Skeletal muscle cell (primary cell): ENCODE data around the gene VAV2.
"Not testable (repeated sequence)": the region's sequence is repeated elsewhere in the genome, so short reads cannot be mapped to it uniquely, and the experiment has no call there.

ENCODE experiments used
- DNase-seq: peaks from one replicate; pipeline ENCODE4 v3.0.0-alpha.2; 2010; ENCODE audit warnings: low read depth
- H3K4me3 ChIP-seq: 2 replicates; pipeline ENCODE4 v1.5.1; 2011; ENCODE audit warnings: low read depth, mild to moderate bottlenecking, control low read depth, low read length, moderate library complexity

VAV2 gene

DNA sequence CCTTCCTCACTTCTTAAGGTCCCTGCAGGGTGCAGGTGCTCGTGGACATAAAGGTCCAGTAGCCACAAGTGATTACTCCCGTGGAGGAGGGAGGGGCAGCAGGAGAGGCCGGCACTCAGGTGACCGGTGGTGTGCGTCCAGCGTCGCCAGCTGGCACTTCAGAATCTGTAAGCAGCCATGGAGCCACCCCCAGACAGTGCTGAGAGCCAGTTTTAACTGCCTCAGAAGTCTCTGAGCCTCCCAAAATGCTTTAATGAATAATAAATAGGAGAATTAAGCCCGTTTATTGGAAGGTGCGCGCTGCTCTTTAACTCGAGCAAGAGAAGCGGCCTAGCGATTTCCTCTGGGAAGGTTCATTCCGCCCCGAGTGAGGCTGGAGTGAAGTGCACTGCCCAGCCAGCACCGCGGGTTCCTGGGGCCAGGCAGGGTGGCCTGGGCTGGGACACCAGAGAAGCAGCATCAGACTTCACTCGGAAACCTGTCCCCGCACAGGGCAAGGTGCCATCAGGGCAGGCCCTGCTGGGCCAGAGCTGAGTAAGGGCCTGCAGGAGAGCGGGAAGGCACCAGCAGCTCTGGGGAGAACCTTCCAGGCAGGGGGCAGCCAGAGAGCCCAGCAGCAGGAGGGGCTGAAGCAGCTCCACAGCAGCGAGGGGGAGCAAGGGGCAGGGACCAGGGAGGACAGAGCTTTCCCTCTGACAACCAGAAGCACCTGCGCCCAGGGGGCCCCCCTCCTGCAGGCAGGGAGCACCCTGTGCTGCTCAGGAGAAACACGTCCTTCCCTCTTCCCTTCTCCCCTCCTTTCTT is 61.2 kb downstream of the VAV2 start:
- no peak overlapping the region for H3K4me3 ChIP-seq
- no peak for DNase-seq

DNA sequence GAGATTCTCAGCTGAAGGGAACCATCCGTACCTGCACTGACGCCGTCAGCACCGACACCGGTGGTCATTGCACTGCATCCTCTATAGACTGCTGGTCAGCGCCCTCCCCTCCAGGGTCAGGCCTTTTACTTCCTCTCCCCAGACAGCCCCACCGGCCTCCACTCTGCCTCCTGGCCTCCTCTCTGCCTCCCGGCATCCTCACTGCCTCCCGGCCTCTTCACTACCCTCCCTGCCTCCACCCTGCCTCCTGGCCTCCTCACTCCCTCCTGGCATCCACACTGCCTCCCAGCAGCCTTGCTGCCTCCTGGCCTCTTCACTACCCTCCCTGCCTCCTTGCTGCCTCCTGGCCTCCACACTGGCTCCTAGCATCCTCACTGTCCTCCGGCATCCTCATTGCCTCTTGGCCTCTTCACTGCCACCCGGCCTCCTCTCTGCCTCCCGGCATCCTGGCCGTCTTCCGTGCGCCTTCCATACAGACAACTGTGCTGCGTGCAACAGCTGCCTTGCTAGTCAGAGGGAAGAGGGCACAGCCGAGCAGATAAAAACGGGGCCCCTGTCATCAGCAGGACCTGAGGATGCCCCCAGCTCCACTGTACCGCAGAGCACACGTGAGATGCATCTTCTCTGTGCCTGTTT is 62.0 kb downstream of the VAV2 start:
- no peak for DNase-seq
- H3K4me3 ChIP-seq = no peak overlapping the region

DNA sequence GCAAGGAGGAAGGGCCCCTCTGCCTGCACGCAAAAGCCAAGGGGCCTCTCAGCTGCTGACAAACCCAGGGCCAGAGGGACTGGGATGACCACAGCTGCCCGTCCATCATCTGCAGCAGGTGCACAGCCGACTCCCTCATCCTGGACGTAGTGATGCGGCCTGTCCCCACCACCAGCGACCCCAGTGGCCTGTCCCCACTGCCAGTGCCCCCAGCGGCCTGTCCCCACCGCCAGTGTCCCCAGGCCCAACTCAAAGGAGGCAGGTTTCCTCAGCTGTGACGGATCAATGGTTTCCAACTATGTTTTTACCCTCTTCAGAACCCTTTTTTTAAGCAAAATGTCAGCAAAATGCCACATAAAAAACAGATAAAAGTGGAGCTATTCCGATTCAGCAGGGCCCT is 62.5 kb downstream of the VAV2 start:
- H3K4me3 ChIP-seq = no peak overlapping the region
- no peak for DNase-seq

DNA sequence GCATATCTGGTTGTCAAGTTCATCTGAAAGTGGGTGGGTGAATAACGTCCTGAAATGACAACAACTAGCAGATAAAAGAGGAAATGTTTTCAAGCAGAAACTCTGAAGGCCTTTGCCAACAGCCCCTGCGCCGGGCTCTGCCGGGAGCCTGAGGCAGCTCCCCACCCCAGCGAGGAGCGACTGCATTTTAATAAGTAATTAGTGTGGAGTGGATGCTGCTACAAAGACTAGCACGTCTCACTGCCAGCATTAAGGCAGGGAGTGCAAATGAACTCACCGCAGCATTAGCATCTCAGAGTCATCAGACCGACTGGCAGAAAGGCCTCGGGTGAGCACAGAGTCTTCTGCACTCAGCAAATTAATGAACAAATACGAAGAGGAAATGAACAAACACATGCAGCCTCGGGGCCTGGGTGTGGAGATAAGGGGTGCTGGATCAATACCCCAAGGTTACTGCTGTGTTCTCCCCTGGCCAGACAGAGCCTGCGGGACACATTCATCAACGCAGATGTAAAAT is 63.8 kb downstream of the VAV2 start:
- no peak for DNase-seq
- H3K4me3 ChIP-seq = no peak overlapping the region

DNA sequence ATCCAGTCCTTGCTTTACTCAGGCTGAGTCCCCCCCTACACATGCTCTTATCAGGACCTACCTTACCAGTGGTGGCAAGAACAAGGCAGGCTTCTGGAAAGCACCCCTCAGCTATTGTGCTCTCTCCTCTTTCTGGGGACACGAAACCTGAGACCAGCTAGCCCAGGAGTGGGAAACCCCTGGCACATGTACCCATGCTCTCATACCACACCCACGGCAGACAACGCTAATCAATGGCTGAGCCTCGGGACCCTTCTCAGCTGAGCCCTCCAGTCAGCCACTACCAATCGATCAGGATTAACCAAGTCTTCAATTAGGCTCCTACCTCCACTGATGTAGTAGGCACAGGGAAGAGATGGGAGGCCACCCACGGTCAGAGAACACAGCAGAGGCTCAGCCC is 65.1 kb downstream of the VAV2 start:
- no peak overlapping the region for H3K4me3 ChIP-seq
- no peak for DNase-seq

DNA sequence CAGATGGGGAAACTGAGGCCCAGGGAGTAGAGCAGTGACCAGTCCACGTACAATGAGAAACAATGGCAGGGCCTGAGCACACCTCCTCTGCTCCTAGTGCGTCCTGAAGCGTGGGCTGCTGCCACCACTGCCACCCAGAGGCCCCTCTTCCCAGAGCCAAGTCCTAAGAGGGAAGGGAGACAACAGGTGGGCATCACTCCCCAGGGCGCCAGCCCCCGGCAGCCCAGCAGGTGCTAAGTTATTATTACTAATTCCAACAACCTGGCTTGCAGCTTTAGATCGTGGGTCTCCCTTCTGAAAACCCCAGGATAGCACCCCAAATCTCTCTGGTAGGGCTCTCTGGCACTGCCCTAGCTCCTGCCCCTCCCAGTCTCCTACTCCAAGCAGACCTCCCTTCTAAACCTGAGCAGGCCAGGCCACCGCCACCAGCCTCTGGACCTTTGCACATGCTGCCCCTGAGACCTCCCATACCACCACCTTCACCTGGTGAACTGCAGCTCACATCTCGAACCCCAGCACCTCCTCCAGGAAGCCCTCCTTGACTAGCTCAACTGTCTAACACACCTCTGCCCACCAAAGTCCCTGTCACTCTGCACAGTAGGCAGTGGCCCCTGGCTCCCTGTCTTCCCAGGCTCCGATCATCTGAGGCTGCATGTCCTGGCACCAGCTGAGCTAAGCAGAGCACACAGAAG is 65.8 kb downstream of the VAV2 start:
- no peak overlapping the region for H3K4me3 ChIP-seq
- no peak for DNase-seq

DNA sequence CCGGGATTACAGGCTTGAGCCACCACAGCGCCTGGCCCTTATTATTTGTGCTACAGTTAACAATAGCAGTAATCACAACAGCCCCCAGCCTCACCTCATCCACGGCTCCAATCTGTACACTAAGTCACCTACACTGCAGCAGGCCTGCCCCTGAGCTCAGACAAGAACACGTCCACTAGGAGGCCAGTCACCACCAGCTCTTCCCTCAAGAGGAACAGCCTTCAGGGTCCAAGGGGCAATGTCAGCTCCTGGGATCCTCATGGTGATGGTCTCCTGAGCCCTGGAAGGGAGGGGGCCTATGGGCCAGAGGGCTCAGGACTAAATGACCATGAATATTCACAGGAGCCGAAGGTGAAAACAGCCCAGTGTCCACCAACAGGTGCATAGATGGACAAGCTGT is 67.7 kb downstream of the VAV2 start:
- H3K4me3 ChIP-seq = no peak overlapping the region
- no peak for DNase-seq

DNA sequence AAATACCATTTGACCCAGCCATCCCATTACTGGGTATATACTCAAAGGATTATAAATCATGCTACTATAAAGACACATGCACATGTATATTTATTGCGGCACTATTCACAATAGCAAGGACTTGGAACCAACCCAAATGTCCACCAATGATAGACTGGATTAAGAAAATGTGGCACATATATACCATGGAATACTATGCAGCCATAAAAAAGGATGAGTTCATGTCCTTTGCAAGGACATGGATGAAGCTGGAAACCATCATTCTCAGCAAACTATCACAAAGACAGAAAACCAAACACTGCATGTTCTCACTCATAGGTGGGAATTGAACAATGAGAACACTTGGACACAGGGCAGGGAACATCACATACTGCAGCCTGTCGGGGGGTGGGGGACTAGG is 68.5 kb downstream of the VAV2 start:
- DNase-seq, H3K4me3 ChIP-seq: not testable (repeated sequence)

DNA sequence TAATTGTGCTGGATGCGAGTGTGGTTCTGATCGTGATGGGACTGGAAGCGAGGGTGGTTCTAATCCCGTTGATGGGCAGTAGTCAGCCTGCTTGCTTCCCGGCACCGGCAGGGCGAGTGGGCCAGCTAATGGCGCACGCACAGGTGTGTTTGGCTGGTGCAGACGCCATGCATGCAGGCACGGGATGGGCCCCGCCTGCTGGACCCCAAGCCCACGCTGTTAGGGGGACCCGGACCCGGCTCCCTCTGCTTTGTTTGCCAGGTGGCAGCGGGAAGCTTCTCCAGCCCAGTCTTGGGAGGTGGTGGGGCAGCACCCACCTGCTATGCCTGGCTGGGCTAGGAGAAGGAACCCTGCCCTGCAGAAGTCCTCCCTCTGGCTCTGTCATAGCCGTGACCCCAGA is 70.3 kb downstream of the VAV2 start:
- DNase-seq = no peak
- no peak overlapping the region for H3K4me3 ChIP-seq

DNA sequence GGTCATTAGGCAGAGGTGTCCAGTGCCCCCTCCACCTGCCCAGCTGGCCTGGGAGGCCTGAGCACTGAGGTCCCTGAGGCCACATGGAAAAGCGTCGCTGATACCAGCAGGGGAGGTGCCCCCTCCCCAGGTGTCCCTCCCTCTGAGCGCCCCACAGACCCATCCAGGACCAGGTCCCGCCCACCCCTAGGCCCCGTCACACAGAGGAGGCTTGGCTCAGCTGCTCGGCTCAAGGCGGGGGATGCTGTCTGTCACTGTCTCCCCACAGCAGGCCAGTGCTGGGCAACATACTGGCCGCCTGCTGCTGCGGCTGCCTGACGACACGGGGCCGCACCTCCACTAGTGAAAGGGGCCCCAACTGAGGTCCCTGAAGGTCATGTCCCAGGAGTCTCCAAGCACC is 71.7 kb downstream of the VAV2 start:
- DNase-seq = no peak
- no peak overlapping the region for H3K4me3 ChIP-seq

DNA sequence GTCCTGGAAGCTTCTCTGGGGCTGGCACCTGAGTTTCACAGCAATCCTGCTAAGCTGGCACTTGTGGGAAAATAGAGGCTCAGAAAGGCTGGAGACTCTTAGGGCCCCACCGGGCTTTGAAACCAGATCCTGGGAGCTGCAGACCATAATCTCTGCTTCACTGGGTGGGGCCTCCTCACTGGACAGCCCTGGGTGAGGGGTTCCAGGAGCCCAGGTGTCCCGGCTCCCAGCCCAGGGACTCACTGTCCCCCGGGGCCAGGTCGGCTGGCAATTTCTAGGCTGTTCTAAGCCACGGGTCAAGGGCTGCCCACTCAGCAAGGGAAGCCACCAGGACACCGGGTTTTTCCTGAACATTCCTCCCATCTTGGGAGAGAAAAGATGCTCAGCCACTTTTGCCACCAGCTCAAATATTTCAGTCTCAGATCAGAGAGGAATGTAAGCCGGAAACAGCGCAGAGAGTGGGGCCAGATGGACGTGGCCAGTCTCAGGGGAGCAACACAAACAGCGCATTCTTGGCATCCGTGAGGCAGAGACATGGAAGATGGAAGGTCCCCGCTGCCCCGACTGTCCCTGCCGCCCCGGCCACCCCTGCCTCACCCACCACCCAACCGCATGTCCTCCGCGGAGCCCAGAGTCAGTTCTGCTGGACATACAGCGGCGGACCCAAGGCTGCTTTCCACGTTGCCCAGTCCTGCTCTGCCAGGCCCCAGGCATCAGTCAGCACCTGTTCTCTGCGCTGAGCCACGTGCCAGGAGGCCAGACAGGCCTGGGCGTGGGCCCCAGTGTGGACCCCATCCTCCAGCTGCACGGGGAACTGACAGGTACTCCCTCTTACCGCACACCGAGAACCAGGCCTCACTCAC is 72.6 kb downstream of the VAV2 start:
- H3K4me3 ChIP-seq = no peak overlapping the region
- DNase-seq = no peak

DNA sequence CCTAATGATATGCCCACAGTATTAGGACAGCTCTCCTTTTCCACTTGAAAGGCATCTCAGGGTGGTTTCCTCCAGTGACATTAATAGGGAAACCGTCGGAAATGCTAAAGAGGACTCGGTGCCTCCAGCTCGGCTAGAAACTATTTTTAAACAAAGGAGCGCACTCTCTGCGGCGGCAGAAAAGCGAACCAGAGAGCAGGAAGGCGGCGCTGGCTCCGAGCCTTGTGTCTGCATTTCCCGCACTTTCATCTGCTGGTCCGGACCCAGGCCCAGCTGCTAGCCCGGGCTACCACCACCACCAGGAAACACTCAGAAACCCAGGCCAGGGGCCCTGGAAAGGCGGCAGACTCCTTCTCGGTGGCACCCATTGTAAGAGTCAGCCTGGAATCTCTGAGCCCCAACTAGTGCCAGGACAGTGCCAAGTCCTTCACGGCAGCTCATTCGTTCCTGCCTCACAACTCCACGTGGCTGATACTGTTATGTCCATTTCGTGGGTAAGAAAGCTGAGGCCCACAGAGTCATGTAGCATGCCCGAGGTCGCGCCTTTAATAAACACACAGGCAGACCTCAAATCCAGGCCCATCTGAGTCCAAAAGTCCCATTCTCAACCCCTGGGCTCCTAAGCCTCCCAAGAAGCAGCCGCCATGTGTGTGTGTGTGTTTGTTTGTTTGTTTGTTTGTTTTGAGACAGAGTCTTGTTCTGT is 73.9 kb downstream of the VAV2 start:
- H3K4me3 ChIP-seq = no peak overlapping the region
- DNase-seq = no peak

DNA sequence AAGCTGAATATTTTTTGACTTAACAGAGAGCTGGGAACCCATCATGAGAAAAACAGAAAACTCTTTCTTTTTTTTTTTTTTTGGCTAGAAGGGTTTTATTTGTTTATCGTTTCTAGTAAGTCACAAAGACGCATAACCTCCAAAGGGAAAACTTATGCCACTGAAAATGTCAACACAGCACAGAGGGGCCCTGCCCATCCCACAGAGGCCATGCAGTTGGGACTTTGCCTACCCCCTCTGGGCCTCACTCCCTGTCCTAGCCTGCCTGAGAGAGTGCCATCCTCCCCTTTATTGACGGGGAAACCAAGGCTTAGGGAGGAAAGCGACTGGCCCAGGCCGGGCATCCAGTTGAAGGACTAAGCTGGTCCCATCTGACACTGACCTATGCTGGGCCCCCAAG is 74.7 kb downstream of the VAV2 start:
- H3K4me3 ChIP-seq = no peak overlapping the region
- no peak for DNase-seq

DNA sequence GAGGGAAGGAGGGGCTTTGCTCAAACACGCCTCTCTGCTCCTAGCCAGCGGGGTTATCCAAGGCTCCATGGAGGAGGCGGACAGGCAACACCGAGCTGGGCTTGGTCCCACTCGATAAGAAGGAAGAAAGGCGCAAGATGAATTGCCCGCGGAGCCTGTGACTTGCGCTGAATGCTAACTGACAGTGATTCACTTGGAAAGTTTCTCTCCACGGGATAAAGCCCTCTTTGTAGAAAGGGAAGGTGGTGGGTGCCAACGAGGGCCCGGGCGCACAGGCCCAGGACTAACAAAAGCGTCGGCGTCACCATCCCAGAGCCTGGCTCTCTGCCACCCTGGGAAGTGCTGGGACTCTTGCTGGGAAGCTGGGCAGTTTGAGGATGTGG is 76.0 kb downstream of the VAV2 start:
- no peak overlapping the region for H3K4me3 ChIP-seq
- DNase-seq = no peak

DNA sequence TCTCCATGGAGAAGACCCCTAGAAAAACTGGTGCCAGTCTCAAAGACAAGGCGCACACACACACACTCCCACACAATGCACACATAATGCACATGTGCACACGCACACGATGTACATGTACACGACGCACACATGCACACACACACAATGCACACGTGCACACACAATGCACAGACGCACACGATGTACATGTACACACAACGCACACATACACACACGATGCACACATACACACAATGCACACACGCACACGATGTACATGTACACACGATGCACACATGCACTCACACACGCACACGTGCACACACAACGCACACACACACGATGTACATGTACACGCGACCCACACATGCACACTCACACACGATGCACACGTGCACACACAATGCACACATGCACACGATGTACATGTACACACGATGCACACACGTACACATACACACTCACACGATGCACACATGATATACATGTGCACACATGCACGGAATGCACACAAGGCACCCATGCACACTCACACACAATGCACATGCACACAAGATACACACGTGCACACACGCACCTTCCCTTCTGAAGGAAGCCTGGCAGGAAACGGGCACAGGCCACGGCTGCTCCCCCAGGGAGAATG is 76.5 kb downstream of the VAV2 start:
- no peak overlapping the region for H3K4me3 ChIP-seq
- no peak for DNase-seq

DNA sequence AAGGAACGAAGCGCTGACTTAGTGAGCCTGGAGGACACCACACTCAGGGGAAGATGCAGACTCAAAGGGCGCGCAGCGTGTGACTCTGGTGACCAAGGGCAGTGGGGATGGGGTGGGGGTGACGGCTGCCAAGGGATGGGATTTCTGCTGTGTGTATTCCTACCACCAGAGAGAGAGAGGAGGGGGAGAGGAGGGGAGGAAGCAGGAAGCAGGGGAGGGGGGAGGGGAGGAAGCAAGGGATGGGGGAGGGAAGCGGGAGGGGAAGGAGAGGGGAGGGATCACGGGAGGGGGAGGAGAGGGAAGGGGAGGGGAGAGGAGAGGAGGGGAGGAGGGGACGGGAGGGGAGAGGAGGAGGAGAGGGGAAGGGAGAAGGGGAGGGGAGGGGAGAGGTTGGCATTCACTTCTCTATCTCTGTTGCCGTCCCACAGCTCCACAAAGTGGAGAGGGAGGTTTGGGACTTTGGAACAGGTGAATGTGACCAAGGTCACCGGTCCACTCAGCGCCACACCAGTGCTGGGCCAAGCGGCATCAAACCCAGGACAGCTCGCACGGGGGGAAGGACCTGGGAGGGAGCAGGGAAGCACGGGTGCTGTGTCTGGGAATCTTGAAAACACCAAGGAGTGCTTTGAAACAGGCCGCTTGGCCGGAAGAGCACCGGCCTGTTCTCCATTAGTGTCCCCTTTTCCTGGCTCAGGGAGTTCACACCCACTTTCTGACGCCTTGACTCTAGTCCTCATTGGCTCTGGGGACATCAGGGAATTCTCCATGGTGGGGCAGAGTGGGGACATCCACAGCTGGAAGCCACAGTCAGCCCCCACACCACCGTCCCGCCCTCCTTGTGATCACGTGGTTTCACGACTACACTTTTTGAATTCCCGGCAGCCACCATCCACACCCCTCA is 77.4 kb downstream of the VAV2 start:
- DNase-seq = no peak
- H3K4me3 ChIP-seq = no peak overlapping the region

DNA sequence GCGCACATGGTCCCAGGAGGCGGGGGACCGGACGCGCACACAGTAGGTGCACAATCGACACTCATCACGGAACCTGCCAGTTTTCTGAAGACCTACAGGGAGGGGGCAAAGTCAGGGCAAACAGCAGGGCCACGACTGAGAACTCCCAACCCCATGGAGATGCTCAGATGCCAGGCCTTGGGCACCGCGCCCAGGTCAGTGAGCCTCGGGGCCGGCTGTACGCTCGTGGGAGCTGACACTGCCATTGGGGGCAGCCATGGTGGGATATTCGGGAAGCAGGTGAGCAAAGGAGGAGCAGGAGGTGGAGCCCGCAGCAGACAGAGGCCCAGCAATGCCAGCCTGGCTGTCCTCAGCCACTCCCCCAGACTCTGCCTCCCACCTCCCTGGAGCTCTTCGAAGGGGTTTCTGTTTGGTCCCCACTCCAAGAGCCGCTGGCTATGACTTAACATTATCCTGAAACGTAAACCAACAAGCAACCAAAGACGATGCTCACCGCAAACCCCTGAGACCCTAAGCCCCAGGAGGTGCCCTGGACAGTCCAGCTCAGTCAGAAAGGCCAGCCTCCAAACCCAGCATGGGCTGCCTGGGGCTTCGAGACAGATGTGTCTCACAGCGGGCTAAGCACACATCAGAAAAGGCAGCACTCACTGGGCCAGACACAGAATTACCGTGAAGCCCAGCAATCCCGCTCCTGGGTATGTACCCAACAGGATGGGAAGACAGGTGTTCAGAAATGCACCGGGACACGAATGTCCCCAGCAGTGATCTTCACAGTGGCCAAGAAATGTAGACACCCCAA is 78.4 kb downstream of the VAV2 start:
- no peak for DNase-seq
- H3K4me3 ChIP-seq = no peak overlapping the region
